HepG2 (cell line): ENCODE results near the gene FBN2. TPM values are rescaled to one million over a fixed set of nuclear protein-coding genes. Genes with fewer than 3 reads are reported as not detected.

Source experiments
- ATAC-seq: fragments of 200-7000 bp; cut with Tn5 transposase; 3 replicates; pipeline ENCODE4 v1.9.1; 2020; ENCODE audit warnings: mild to moderate bottlenecking, moderate library complexity
- BruUV-seq: library from RNA; stranded (reverse); fragments of 400-500 nt; replicated peaks from 2 replicates; lab custom pipeline; 2021; lab: Mats Ljungman, UMichigan
- CTCF ChIA-PET: fragments of 300-600 bp; formaldehyde crosslinking; extraction: SDS; loops from one replicate; lab custom pipeline; 2021; ENCODE audit warnings: low total read pairs, inconsistent platforms, low intra/inter-chr PET ratio; lab: Yijun Ruan, JAX
- POLR2A ChIA-PET: fragments of 350-600 bp; sonication (Branson Sonifier 250); formaldehyde crosslinking; loops from one replicate; lab custom pipeline; 2020; ENCODE audit warnings: antibody characterized with exemption, inconsistent platforms; lab: Yijun Ruan, JAX
- DNase-seq: peaks from one replicate; pipeline ENCODE4 v3.0.0-alpha.2; 2015; ENCODE audit warnings: low spot score
- FAIRE-seq: peaks from 3 replicates; lab custom pipeline; 2011; peaks lifted over from hg19 to GRCh38; lab: Jason Lieb, UNC
- H2AFZ ChIP-seq: one replicate; pipeline ENCODE4 v1.6.1; 2011; ENCODE audit warnings: low read length, inconsistent platforms
- H3K27ac ChIP-seq: fragments of 300-600 bp; 3 replicates; pipeline ENCODE4 v1.8.0; 2011; ENCODE audit warnings: mixed run types, mild to moderate bottlenecking, mixed read lengths, low read length, inconsistent platforms; ENCODE audit not compliant: insufficient read depth; ENCODE audit errors: extremely low read length
- H3K27me3 ChIP-seq, 2 experiments: fragments of 200-600 bp in 1 of 2; 2 replicates in 1 of 2; 3 replicates in 1 of 2; pipeline versions ENCODE4 v1.6.0 to v1.8.0; 2011; ENCODE audit warnings: low read length in 2 of 2, mild to moderate bottlenecking in 2 of 2, moderate library complexity in 2 of 2, inconsistent platforms in 1 of 2; ENCODE audit not compliant: insufficient read depth in 2 of 2, control insufficient read depth in 1 of 2
- H3K36me3 ChIP-seq, 2 experiments: fragments of 200-600 bp in 1 of 2; replicated peaks in 1 of 2; 2 replicates in 1 of 2; 3 replicates in 1 of 2; pipeline versions ENCODE4 v1.5.1 to v1.8.0; 2011; ENCODE audit warnings: low read length in 2 of 2, inconsistent platforms in 1 of 2; ENCODE audit not compliant: insufficient read depth in 2 of 2, control insufficient read depth in 1 of 2
- H3K4me1 ChIP-seq: 2 replicates; pipeline ENCODE4 v1.5.1; 2012; ENCODE audit warnings: low read length, inconsistent platforms; ENCODE audit not compliant: insufficient read depth
- H3K4me2 ChIP-seq: 2 replicates; pipeline ENCODE4 v1.6.0; 2011; ENCODE audit warnings: low read depth, low read length, inconsistent platforms
- H3K4me3 ChIP-seq, 3 experiments: fragments of 200-600 bp in 1 of 3; sonication (generic), shearing (Covaris generic) in 1 of 3; replicated peaks in 1 of 3; 2 replicates each; pipeline ENCODE4 v1.5.1; 2011 to 2016; ENCODE audit warnings: low read length in 3 of 3, inconsistent platforms in 2 of 3, low read depth in 2 of 3, mild to moderate bottlenecking in 2 of 3, control low read depth in 1 of 3, mixed read lengths in 1 of 3; ENCODE audit not compliant: insufficient read depth in 1 of 3
- H3K79me2 ChIP-seq: one replicate; pipeline ENCODE4 v1.6.1; 2011; ENCODE audit warnings: low read length, inconsistent platforms; ENCODE audit not compliant: insufficient read depth
- H3K9ac ChIP-seq: 2 replicates; pipeline ENCODE4 v1.6.0; 2011; ENCODE audit warnings: mild to moderate bottlenecking, low read depth, low read length, inconsistent platforms; ENCODE audit not compliant: insufficient read depth
- H3K9me3 ChIP-seq: 2 replicates; pipeline ENCODE4 v1.5.1; 2012; ENCODE audit warnings: mild to moderate bottlenecking, low read length
- H4K20me1 ChIP-seq: 2 replicates; pipeline ENCODE4 v1.6.0; 2011; ENCODE audit warnings: inconsistent platforms, mild to moderate bottlenecking, low read length, moderate library complexity; ENCODE audit not compliant: insufficient read depth
- CEBPB ChIP-seq: IDR thresholded peaks from 2 replicates; pipeline ENCODE4 v1.6.1; 2011; ENCODE audit warnings: low read depth, low read length, improper control_type of control experiment, borderline replicate concordance
- CTCF ChIP-seq: sonication (generic); formaldehyde crosslinking; IDR thresholded peaks from 2 replicates; pipeline ENCODE4 v1.5.0; 2020; ENCODE audit warnings: mild to moderate bottlenecking, missing genetic modification reagents, moderate library complexity
- DBP ChIP-seq: sonication (generic); formaldehyde crosslinking; IDR thresholded peaks from 2 replicates; pipeline ENCODE4 v1.4.0; 2020; ENCODE audit warnings: missing genetic modification reagents; ENCODE audit errors: not compliant biosample characterization
- FOXO1 ChIP-seq: sonication (generic); formaldehyde crosslinking; IDR thresholded peaks from 2 replicates; pipeline ENCODE4 v1.4.0; 2020; ENCODE audit warnings: missing genetic modification reagents
- FUBP1 ChIP-seq: sonication (generic); formaldehyde crosslinking; IDR thresholded peaks from 2 replicates; pipeline ENCODE4 v1.5.1; 2020; ENCODE audit warnings: missing genetic modification reagents, mild to moderate bottlenecking, borderline replicate concordance
- IKZF1 ChIP-seq: fragments of 450-650 bp; IDR thresholded peaks from 2 replicates; pipeline ENCODE4 v1.7.1; 2016
- IKZF4 ChIP-seq: sonication (generic); formaldehyde crosslinking; IDR thresholded peaks from 2 replicates; pipeline ENCODE4 v1.5.1; 2020; ENCODE audit warnings: borderline replicate concordance, mild to moderate bottlenecking, low read depth, missing genetic modification reagents; ENCODE audit errors: not compliant biosample characterization
- NCOA5 ChIP-seq: sonication (generic); formaldehyde crosslinking; IDR thresholded peaks from 2 replicates; pipeline ENCODE4 v1.4.0; 2020; ENCODE audit warnings: missing genetic modification reagents
- TARDBP ChIP-seq: sonication (generic); formaldehyde crosslinking; IDR thresholded peaks from 2 replicates; pipeline ENCODE4 v1.8.0; 2022; ENCODE audit warnings: mild to moderate bottlenecking, missing genetic modification reagents
- U2AF2 ChIP-seq: fragments of 200-400 bp; formaldehyde crosslinking; IDR thresholded peaks from 2 replicates; pipeline ENCODE4 v1.6.1; 2017; ENCODE audit warnings: low read depth, mild to moderate bottlenecking, low read length
- ZC3H4 ChIP-seq: sonication (generic); formaldehyde crosslinking; IDR thresholded peaks from 2 replicates; pipeline ENCODE4 v1.4.0; 2020; ENCODE audit warnings: missing genetic modification reagents, borderline replicate concordance
- ZFP37 ChIP-seq: sonication (generic); formaldehyde crosslinking; IDR thresholded peaks from 2 replicates; pipeline ENCODE4 v1.4.0; 2020; ENCODE audit warnings: missing genetic modification reagents, borderline replicate concordance
- ZNF143 ChIP-seq: sonication (generic); formaldehyde crosslinking; IDR thresholded peaks from 2 replicates; pipeline ENCODE4 v1.4.0; 2020; ENCODE audit warnings: missing genetic modification reagents
- ZNF616 ChIP-seq: sonication (generic); formaldehyde crosslinking; IDR thresholded peaks from 2 replicates; pipeline ENCODE4 v1.5.0; 2020; ENCODE audit warnings: low read depth, mild to moderate bottlenecking, missing genetic modification reagents
- WGBS: methylation state at CpG from one replicate; pipeline ENCODE4 v1.1.6; 2017; ENCODE audit warnings: low lambda C conversion rate; 5-methylcytosine and 5-hydroxymethylcytosine counted together
- in situ Hi-C: cut with HindIII; loops from 2 replicates; pipeline ENCODE4 v1.10.0; 2017; ENCODE audit warnings: low pct_unique_long_range_greater_than_20kb; ENCODE audit not compliant: extremely low pct_ligation_motif_present
- intact Hi-C: fragments of 100-400 bp; cut with micrococcal nuclease; formaldehyde crosslinking; loops from one replicate; pipeline ENCODE4 v1.10.0; 2022; ENCODE audit not compliant: unreplicated experiment
- polyA plus RNA-seq, 8 experiments: library from polyadenylated mRNA; depleted of rRNA in 3 of 8; stranded (reverse) in 7 of 8; unstranded in 1 of 8; fragments of >200 nt; fragmentation: Illumina TruSeq in 4 of 8; extraction: Trizol in 4 of 8; gene quantifications; 2 replicates each; pipeline versions ENCODE4 v1.2.1 to v1.2.3, GENCODE V29; 2011 to 2016; ENCODE audit warnings: low read depth in 4 of 8, missing spikeins in 1 of 8, mixed read lengths in 1 of 8; ENCODE audit not compliant: insufficient read depth in 1 of 8
- total RNA-seq, 5 experiments: library from RNA; depleted of rRNA; stranded (reverse); fragments of >200 nt; fragmentation: Illumina TruSeq; extraction: Trizol; gene quantifications; 2 replicates each; pipeline ENCODE4 v1.2.3, GENCODE V29; 2016; ENCODE audit warnings: low read depth in 1 of 5

Gene FBN2
- total and polyA plus RNA-seq, 2 of the 13 experiments (the other 11 are each of a cell fraction or from before 2014, with no cell fraction given), result not detected

GRCh38 chr5:128284236-128284635, 253.8 kb downstream of the FBN2 start:
- in situ Hi-C loops, result no loop called here
- intact Hi-C loops, result no loop called here
- no peak for FAIRE-seq
- DNase-seq, result no peak
- Histone ChIP-seq H3K4me1 (no peaks in the 10 kb centered on the region), H3K27me3 (no peaks in the 10 kb centered on the region), H3K9ac (no peak overlapping the region), H3K36me3 (no peaks in the 10 kb centered on the region), H3K4me3 (no peak overlapping the region), H4K20me1 (no peaks in the 10 kb centered on the region), H3K79me2 (no peaks in the 10 kb centered on the region), H2AFZ (no peak overlapping the region), H3K4me2 (no peak overlapping the region), H3K9me3 (no peaks in the 10 kb centered on the region), H3K27ac (no peak overlapping the region)
- BruUV-seq, result no TSS peak
- TF ChIP-seq U2AF2 (no peak), ZNF616 (no peak), TARDBP (no peak), IKZF4 (no peak), IKZF1 (no peak), NCOA5 (CRISPR knock-in tag) (no peak), CTCF (CRISPR knock-in tag) (no peak), ZC3H4 (CRISPR knock-in tag) (no peak), FUBP1 (CRISPR knock-in tag) (no peak), FOXO1 (CRISPR knock-in tag) (no peak), ZFP37 (CRISPR knock-in tag) (no peak), DBP (CRISPR knock-in tag) (no peak), ZNF143 (CRISPR knock-in tag) (no peak), CEBPB (no peak)
- WGBS, result 0% methylated on average over 2 of the region's 2 CpGs
- POLR2A ChIA-PET, result no interaction called here
- no peak for ATAC-seq
- CTCF ChIA-PET, result no interaction called here
